GM19238 (cell line): Measurements from ENCODE around the gene ARL2BP.

Source experiments
- DNase-seq: peaks from one replicate; pipeline ENCODE4 v3.0.0; 2011; ENCODE audit warnings: low spot score; ENCODE audit not compliant: insufficient read length

ARL2BP gene

GRCh38 chr16:57235128-57236021 lies 9.7 kb upstream of the ARL2BP start:
- no peak for DNase-seq

- DNase-seq = no peak
Observed at GRCh38 chr16:57236022-57236350, 9.1 kb upstream of the ARL2BP start.

GRCh38 chr16:57238682-57239081 lies 6.4 kb upstream of the ARL2BP start:
- no peak for DNase-seq

GRCh38 chr16:57239107-57239506 lies 6.0 kb upstream of the ARL2BP start:
- DNase-seq = no peak

GRCh38 chr16:57240851-57241250 lies 4.2 kb upstream of the ARL2BP start:
- no peak for DNase-seq

GRCh38 chr16:57242650-57243049 lies 2.4 kb upstream of the ARL2BP start:
- DNase-seq = no peak

- no peak for DNase-seq
Observed at GRCh38 chr16:57244463-57244766, 644 bp upstream of the ARL2BP start.

- peak; percentile 35 for DNase-seq
Observed at GRCh38 chr16:57245472-57246113, 534 bp downstream of the ARL2BP start.

GRCh38 chr16:57251352-57251751 lies 6.3 kb downstream of the ARL2BP start:
- no peak for DNase-seq

GRCh38 chr16:57252148-57252721 lies 7.2 kb downstream of the ARL2BP start:
- no peak for DNase-seq

- no peak for DNase-seq
Observed at GRCh38 chr16:57253466-57253865, 8.4 kb downstream of the ARL2BP start.

- DNase-seq = no peak
Observed at GRCh38 chr16:57255686-57256415, 10.8 kb downstream of the ARL2BP start.

- no peak for DNase-seq
Observed at GRCh38 chr16:57256601-57257395, 11.7 kb downstream of the ARL2BP start.

- DNase-seq = no peak
Observed at GRCh38 chr16:57257455-57258070, 12.5 kb downstream of the ARL2BP start.

- no peak for DNase-seq
Observed at GRCh38 chr16:57258226-57258909, 13.3 kb downstream of the ARL2BP start.

- DNase-seq = no peak
Observed at GRCh38 chr16:57258910-57259475, 13.9 kb downstream of the ARL2BP start.

GRCh38 chr16:57260294-57260929 lies 15.4 kb downstream of the ARL2BP start:
- DNase-seq = no peak

- DNase-seq = no peak
Observed at GRCh38 chr16:57261806-57262205, 16.7 kb downstream of the ARL2BP start.

GRCh38 chr16:57262841-57263540 lies 17.9 kb downstream of the ARL2BP start:
- no peak for DNase-seq
